GM21447 (cell line): Measurements from ENCODE around the gene PURA.

Experiments used
- ATAC-seq: cut with Tn5 transposase; IDR thresholded peaks from one replicate; pipeline ENCODE4 v1.9.1; 2021; ENCODE audit not compliant: unreplicated experiment

The PURA gene

DNA sequence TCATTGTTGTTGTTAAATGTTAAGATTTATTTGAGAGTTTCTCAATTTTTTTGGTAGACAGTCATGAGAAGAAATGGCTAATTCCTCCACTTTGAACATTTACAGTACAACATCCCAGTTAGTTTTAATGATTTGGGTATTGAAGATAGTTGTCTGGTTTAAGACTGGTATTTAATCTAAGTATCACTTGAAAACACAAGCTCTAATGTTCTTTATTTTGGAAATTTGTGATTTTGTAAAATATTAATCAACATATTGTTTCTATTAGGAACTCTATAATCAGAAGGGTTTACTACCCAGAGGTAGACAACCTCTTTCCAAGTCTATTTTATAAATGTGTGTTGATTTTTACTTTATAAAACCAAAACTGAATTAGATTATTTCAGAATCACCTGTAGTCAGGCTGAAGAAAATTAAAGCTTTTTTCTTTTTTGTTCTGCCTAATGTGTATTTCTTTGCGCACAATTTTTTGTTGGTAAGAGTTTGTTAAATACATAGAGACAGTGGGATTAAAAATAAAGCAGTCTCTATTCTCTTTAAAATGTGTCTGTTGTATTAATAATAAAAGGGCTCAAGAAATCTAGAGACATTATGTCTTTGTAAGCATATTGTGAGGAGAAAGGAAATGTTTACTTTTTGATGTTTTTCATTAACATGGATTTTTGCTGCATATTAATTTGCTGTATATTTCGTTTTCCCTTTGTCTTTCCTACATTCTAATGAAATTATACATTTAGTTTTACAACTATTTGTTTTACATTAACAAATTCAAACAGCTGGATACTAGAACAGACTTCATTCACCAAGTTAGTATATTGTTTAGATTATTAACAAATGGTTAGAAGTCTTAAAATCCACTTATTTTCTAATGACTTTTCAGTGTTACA is 3.9 kb upstream of the PURA start:
- ATAC-seq: no peak

DNA sequence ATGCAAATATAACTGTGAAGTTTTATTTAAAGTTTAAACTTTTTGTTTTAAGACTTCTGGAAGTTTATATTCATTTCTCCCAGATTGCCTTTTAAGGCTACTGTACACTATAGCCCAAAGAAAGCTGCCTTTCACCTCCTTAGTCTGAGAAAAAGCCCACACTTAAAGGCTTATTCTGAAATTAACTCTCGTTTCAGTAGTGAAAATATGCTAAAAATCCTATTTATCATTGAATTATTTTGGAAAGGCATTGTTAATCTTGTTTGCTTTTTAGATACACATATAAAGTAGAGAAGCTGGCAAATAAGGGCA is 3.3 kb upstream of the PURA start:
- ATAC-seq: no peak

DNA sequence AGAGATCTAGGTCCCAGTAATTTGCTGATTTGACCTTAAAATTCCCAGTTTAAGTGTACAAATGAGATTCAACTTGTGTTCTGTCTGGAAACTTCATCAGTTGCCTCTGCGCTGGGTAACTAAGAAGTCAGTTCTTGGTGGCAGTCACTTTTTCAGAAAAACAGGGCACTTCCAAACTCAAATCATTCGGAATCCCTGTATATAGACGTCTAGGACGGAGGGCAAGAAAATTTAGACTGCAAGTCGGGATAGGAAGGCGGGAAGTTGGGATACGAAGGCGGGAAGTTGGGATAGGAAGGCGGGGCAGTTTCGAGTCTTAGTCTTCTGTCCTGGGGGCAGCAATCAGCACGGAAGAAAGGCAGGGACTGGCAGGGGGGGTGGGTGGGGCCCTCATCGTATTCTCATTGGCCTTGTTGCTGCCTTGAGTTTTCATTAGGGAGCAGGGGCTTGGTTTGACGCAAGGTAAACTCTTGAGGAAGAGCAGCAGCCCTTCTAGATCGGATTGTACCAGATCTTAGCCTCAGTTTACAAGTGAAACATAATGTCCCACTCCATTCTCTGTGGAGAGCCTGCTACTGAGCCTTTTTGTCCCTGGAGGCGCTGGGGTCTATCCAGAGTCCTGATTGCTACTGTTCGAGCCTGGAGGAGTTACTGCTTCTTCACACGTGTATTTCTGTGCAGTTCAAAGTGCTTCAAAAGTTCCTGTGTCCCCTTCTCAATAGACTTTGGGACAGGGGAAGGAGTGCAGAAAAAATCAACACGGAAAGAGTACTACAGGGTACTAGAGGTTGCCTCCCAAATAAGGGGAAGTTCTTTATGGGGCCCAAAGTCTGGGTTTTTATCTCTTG is 2.7 kb upstream of the PURA start:
- ATAC-seq: no peak

DNA sequence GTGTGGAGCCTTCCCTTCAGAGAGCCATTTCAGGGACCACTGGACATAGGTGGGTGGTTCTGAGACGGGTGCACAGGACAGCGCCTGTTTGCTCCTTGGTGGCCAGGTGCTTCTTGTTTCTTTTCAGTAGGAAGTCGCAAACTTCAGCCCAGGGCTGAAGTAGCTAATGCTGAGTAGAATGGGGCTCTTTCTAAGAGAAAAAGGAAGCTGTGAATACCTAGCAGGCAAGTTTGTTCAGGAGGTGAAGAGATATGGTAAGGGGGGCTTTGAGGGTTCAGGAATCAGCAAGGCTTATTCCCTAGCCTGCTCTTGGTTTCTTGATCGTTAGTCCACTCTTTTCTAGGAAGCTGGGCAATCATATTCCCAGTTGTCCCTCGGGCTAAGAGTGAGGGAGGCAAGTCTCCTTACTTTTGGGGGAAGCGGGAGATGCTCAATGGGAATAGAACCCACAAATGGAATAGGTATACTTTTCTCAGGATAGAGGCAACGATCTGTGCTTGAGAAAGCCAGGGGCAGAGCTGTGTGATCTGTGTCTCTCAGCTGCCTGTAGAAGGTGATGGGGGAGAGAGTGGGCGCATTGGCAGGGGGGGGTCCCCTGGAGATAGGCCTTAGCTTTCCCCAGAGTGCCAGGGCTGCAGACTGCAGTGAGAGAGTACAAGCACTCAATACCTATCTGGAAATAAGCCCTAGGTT is 1.9 kb upstream of the PURA start:
- no peak for ATAC-seq

DNA sequence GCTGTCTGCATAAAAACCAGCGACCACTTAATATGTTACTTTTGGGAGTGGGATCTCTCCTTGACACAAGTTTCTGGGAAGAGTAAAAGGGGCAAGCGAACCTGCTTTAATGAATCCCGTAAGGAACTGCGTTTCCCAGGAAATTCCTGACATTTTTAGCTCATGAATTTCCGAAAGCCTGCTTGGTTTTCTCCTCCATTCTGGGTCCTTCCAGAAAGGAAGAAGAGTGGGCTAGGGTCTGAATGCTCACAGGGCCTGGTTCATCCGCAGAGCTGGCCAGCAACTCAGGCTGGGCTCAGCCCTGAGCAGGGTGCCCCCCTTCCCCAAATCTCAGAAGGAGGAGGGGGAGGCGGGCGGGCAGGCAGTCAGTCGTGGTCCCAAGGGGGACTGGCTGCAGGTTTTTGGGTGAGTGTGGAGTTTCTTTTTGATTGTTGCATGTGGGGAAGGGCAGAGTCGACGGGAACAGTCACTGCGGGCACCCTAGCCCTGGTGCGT is 1.2 kb upstream of the PURA start:
- no peak for ATAC-seq

DNA sequence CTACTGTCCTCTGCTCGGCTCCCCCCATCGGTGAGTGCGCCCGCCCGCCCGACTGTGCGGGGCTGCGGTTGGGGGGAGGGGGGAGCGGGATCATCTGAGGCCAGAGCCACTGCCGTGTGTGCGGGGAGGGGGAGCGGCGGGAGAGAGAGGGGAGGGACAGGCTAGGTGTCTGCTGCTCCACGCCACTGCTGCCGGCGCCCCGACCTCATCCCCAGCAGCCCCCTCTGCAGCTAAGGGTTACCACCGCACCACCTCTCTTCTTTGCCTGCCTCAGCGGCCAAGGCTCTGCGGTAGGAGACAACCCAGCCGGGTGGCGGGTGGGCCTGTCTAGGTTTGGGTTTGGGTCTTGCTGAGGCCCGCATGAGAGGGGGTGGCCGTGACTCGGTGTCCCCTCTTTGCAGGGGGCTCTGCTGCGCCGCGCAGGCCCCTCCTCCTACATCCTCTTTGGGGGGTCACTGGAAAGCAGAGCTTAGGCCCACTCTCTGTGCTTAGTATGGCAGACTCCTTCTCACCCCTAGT is 670 bp upstream of the PURA start:
- ATAC-seq: no peak

DNA sequence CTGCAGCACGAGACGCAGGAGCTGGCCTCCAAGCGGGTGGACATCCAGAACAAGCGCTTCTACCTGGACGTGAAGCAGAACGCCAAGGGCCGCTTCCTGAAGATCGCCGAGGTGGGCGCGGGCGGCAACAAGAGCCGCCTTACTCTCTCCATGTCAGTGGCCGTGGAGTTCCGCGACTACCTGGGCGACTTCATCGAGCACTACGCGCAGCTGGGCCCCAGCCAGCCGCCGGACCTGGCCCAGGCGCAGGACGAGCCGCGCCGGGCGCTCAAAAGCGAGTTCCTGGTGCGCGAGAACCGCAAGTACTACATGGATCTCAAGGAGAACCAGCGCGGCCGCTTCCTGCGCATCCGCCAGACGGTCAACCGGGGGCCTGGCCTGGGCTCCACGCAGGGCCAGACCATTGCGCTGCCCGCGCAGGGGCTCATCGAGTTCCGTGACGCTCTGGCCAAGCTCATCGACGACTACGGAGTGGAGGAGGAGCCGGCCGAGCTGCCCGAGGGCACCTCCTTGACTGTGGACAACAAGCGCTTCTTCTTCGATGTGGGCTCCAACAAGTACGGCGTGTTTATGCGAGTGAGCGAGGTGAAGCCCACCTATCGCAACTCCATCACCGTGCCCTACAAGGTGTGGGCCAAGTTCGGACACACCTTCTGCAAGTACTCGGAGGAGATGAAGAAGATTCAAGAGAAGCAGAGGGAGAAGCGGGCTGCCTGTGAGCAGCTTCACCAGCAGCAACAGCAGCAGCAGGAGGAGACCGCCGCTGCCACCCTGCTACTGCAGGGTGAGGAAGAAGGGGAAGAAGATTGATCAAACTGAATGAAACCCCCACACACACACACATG is 654 bp downstream of the PURA start:
- peak; percentile 35 for ATAC-seq

DNA sequence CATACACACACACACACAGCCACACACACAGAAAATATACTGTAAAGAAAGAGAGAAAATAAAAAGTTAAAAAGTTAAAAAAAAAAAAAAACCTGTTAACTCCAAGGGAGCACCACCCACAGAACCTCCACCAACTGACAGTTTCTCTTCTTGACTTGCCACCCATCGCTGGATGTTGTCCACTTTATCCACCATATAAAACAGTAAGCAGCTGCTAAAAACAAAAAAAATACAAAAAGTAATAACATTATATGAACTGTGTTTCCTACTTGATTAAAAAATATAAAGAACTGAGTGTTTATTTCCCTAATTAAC is 1.2 kb downstream of the PURA start:
- ATAC-seq: no peak

DNA sequence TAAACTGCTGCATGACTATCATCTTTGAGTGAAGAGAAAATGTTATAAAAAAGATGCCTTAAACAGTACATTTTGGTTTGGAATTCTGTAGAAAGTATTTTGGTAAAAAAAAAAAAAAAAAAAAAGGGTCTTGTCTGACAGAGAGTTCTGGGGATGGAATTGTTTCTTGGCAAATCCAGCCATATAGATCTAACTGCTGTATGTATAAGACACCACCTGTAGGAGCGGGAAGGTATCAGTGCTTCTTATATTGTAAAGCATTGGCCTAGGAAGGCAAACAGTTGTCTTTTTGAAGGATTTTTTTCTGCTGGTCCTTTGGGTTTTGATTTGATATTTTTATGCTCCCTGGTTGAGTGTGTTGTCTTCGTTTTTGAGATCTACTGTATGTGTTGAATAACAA is 2.8 kb downstream of the PURA start:
- no peak for ATAC-seq

DNA sequence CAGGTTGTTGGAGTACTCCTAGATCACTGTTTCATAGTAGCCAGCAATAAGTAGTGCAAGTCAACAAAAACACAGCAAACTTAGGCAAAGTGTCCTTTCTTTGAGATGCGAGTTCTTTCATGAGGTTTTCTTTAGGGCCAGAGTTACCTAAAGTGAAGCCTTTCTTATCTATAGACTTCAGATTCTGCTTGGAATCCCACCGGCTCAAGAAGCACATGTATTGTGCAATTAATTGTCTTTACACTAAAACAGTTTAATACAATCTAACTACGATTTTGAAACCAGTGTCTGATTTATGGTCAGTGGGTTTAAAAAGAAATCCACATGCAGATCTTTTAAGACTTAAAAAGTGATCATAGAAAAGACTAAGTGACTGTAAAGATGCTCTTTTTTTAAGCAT is 3.6 kb downstream of the PURA start:
- no peak for ATAC-seq

DNA sequence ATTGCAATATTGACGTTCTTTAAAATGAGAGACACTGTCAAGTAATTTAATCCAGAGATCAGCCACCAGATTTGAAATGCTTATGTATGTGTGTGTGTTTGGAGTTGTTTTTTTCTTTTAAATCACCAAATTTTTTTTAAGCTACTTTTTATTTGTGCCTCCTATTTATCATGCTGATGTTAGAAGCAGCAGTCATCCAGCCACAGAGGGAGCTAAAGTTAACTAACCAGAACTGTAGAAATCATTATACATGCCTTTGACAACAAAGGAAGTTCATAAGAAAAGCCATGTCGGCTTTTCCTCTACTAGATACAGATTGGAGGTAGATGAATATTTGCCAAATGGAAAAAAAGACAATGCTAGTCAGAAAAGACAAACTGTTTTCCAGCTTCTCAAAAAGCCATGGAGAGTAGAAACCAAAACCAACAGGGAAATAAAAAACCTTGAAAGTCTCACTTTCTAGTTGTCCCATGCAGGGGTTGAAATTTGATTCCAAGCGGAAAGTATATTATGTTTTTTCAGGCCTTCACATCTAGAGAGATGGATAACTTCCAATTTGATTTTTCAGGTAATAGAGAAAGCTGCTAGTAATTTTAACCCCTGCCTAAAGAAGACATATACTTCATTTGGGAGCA is 4.5 kb downstream of the PURA start:
- no peak for ATAC-seq

DNA sequence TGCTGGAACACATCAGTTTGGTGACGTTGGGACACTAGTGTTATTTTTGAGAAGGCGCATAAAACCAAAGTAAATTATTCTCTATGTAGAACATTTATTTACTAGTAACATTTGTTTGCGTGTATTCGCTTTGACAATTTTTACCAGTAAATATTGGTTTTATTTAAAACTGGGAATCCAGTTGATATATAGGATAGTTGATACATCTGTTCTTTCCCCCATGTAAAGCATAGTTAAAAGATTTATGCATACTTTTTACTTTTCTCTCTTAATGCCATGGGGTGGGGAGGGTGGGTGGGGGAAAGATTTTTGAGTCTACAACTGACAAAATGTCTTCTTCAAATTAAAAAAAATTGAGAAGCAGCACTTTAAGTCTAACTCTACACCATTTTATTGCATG is 11.7 kb downstream of the PURA start, which contains the start of gene IGIP:
IGIP (plus strand) TSS at position 301 of the 400 bp plus-strand sequence. CDS start 2,540 bp downstream, outside the sequence.
- ATAC-seq: no peak

DNA sequence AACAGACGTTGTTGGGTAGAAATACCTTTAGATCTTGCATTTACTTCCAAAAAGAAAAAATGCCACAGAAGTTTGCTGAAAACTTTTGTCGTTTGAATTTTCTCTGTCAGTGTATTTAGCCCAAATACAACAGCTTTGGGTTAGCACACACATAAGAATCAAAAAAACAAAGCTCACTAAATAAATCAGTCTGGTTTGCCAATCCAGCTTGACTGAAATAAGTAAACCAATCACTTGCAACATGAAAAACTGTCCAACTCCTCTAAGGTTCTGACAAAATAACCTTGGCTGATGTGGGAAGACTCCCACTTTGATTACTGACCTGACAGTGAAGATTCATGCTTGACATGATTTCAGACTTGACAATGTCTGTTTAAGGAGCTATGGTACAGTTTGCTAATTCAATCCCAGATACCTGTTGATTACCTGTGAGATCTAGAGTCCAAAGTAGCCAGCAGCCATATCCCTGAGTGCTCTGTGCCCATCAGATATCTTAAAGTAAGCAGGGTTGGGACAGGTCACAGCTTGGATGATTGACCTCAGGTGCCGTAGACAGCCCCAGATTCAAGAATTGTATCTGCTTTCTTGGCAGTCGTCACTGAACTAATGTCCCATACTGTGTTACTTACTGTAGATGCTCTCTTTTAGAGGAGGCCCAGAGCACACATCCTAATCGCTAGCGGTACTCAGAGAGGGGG is 12.6 kb downstream of the PURA start:
- ATAC-seq: no peak

DNA sequence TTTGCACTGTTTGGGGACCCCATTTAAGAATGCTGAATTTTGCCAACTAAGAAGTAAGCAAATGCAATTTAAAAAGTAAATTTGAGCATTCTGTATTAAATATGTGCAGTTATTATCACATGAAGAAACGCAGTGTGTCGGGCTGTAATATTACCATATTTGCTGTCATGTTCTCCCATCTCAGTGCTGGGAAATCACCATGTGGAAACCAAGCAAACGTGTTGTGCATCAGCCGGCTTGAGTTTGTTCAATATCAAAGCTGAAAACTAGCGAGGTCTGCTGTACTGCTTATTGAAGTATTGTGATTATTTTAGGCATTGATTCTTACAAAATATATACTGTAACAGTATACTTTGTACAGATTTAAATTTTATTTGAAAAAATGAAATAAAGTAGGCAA is 14.5 kb downstream of the PURA start:
- ATAC-seq: no peak

DNA sequence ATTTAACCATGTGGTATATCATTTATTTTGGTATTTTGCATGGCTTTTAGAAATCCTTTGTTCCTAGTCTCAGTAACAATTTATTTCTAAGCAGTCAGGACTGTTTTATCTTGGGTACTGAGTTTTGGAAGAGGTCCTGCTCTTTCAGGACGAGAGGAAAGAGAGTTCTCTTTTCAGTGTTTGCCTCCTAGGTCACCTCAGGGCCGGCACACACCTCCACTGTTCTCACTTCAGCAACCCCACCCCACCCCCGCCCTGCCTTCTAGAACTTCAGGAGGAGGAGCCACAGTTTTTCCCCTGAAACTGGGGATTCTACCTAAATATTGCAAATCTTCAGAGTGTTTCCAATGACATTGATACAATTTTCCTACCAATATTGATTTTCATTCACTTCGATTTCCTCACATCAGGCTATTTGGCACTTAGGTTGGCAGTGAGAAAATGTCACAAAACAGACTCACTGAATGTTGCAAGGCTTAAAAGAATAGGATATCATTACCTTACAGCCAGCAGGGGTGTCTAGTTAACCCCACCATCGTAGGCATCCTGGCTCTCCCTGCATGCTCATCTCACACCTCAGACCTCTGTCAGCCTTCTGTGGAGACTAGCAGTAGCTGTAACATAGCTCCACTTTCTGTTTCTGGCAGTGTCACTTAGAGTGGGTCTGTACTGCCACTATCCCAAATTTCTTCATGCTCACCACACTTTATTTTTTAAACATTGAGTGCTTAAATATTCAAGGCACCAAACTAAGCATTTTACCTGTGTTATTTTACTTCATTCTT is 17.2 kb downstream of the PURA start:
- ATAC-seq: no peak

DNA sequence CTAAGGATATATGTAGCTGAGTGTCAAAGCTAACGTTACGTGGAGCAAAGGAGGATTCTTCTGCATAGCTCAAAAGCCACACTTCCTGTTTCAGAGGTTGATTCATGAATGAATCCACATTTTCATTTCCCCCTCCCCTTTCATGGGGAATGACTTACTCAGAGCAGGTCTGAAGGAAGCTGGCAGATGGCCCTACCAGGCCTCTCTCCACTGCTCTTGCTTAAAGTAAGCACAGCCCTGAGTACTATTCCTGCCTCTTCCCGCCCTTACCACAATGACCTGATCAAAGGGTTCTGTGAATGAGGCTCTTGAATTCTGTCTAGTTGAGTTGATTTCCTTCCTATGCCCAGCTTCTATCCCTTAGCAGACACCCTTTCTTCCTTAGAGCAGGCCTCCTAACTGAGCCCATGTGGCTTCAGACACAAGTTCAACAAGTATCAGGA is 18.1 kb downstream of the PURA start:
- no peak for ATAC-seq

DNA sequence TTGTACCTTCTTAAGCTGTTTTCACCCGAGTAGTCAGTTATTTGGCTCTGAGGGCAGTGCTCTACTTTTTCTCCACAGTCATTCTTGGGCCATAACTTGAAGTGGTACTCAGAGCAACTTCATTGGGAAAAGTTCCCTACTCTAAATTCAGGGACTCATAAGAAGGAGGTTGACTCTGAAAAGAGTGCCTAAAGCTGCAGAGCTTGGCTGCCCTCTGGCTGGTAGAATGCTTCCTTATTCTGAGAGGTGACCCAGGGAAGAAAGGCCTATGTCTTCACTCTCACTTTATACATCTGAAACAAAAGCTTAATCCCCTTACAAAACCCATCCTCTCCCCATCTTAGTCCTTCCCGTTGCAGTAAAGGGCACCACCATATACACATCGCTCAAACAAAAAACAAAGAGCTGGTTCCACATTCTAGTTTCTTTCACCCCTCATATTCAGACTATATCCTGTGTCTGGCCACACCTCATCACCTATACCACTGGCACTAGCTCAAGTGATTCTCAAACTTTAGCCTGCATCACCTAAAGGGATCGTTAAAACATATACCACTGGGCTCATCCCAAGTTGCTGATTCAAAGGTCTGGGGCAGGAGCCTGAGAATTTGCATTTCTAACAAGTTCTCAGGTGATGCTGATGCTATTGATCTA is 19.7 kb downstream of the PURA start:
- no peak for ATAC-seq
